DOHH2 (cell line): ENCODE data around the gene BPIFB4.

Source experiments
- H3F3A ChIP-seq: fragments of 200-600 bp; sonication (generic), shearing (Covaris generic); 2 replicates; pipeline ENCODE4 v1.6.0; 2016; ENCODE audit warnings: antibody characterized with exemption, mild to moderate bottlenecking; ENCODE audit not compliant: control insufficient read depth, insufficient read depth
- H3K27ac ChIP-seq: fragments of 200-600 bp; sonication (generic); 2 replicates; pipeline ENCODE4 v1.5.1; 2014; ENCODE audit warnings: low read depth, mild to moderate bottlenecking, low read length, moderate library complexity
- H3K27me3 ChIP-seq: fragments of 200-600 bp; sonication (generic); 2 replicates; pipeline ENCODE4 v1.6.1; 2014; ENCODE audit warnings: mild to moderate bottlenecking, low read length, mixed read lengths; ENCODE audit not compliant: control insufficient read depth
- H3K36me3 ChIP-seq: fragments of 200-600 bp; sonication (generic); 2 replicates; pipeline ENCODE4 v1.6.1; 2014; ENCODE audit warnings: mild to moderate bottlenecking, low read length, moderate library complexity, mixed read lengths; ENCODE audit not compliant: control insufficient read depth
- H3K4me1 ChIP-seq: fragments of 200-600 bp; sonication (generic); 2 replicates; pipeline ENCODE4 v1.6.1; 2014; ENCODE audit warnings: mild to moderate bottlenecking, low read length, mixed read lengths; ENCODE audit not compliant: control insufficient read depth
- H3K4me2 ChIP-seq: fragments of 200-600 bp; sonication (generic); 2 replicates; pipeline ENCODE4 v1.6.0; 2014; ENCODE audit warnings: mild to moderate bottlenecking, low read length, moderate library complexity
- H3K4me3 ChIP-seq: fragments of 200-600 bp; sonication (generic); 2 replicates; pipeline ENCODE4 v1.5.1; 2014; ENCODE audit warnings: mild to moderate bottlenecking, low read length, mixed read lengths
- H3K79me2 ChIP-seq: fragments of 200-600 bp; sonication (generic); 2 replicates; pipeline ENCODE4 v1.6.1; 2014; ENCODE audit warnings: mild to moderate bottlenecking, low read length, mixed read lengths; ENCODE audit not compliant: control insufficient read depth
- H3K9me2 ChIP-seq: fragments of 200-600 bp; sonication (generic); replicated peaks from 2 replicates; pipeline ENCODE4 v1.6.1; 2014; ENCODE audit warnings: mild to moderate bottlenecking, low read length, mixed read lengths; ENCODE audit not compliant: control insufficient read depth
- H3K9me3 ChIP-seq: fragments of 200-600 bp; sonication (generic); 2 replicates; pipeline ENCODE4 v1.6.1; 2014; ENCODE audit warnings: antibody characterized with exemption, low read length, mixed read lengths; ENCODE audit not compliant: control insufficient read depth, insufficient read depth
- H4K20me1 ChIP-seq: fragments of 200-600 bp; sonication (generic); 2 replicates; pipeline ENCODE4 v1.6.0; 2014; ENCODE audit warnings: low read depth, mild to moderate bottlenecking, antibody characterized with exemption, low read length, moderate library complexity; ENCODE audit not compliant: control insufficient read depth, insufficient read depth
- EZH2phosphoT487 ChIP-seq: fragments of 200-600 bp; sonication (generic); IDR thresholded peaks from 2 replicates; pipeline ENCODE4 v1.6.1; 2017; ENCODE audit warnings: borderline replicate concordance, mild to moderate bottlenecking, antibody characterized with exemption, low read length, moderate library complexity, mixed read lengths
- TF ChIP-seq, protein P1 (sequence below): fragments of 200-600 bp; sonication (generic); IDR thresholded peaks from one replicate; pipeline ENCODE4 v1.5.1; 2014; ENCODE audit warnings: antibody characterized with exemption, mild to moderate bottlenecking, low read depth, low read length; ENCODE audit not compliant: poor library complexity, severe bottlenecking

The BPIFB4 gene

DNA sequence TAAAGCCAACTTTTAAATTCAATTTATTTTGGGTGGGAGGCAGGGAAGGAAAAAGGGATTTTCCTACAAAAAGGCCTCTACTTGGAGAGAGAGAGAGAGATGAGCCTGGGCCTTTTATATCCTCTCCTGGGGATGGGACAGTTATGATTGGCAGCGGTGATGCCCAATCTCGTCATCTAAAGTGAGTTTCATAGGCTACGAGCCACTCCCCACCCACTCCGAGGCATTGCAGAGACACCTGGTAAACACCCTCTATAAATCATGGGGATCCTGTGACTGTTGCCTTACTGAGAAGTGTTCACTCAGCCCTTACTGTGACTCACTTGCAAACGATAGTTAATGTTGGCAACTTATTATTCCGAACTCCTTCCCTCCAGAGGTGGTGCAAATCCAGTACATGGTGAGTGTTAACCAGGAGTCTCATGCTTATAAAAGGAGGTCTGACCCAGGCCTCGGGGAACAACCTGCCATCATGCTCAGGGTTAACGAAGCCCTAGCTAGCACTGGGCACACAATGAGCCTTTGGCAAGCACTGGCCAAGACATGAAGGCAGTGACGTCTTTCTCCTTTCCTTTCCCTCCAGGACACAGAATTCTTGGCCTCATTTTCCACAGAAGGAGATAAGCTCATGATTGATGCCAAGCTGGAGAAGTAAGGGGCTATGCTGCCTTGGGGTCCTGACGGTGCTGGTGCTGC, 20.5 kb downstream of the BPIFB4 start:
- Histone ChIP-seq H3F3A (no peaks in the 10 kb centered on the region), H3K27me3 (no peaks in the 10 kb centered on the region), H3K4me2 (no peak overlapping the region), H3K9me2 (no peaks in the 10 kb centered on the region), H3K4me3 (no peak overlapping the region), H4K20me1 (no peaks in the 10 kb centered on the region), H3K36me3 (no peaks in the 10 kb centered on the region), H3K79me2 (no peaks in the 10 kb centered on the region), H3K27ac (no peak overlapping the region), H3K9me3 (no peaks in the 10 kb centered on the region), H3K4me1 (no peaks in the 10 kb centered on the region)
- TF ChIP-seq, protein P1, sequence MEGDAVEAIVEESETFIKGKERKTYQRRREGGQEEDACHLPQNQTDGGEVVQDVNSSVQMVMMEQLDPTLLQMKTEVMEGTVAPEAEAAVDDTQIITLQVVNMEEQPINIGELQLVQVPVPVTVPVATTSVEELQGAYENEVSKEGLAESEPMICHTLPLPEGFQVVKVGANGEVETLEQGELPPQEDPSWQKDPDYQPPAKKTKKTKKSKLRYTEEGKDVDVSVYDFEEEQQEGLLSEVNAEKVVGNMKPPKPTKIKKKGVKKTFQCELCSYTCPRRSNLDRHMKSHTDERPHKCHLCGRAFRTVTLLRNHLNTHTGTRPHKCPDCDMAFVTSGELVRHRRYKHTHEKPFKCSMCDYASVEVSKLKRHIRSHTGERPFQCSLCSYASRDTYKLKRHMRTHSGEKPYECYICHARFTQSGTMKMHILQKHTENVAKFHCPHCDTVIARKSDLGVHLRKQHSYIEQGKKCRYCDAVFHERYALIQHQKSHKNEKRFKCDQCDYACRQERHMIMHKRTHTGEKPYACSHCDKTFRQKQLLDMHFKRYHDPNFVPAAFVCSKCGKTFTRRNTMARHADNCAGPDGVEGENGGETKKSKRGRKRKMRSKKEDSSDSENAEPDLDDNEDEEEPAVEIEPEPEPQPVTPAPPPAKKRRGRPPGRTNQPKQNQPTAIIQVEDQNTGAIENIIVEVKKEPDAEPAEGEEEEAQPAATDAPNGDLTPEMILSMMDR, result no peak
- TF ChIP-seq EZH2phosphoT487, result no peak

DNA sequence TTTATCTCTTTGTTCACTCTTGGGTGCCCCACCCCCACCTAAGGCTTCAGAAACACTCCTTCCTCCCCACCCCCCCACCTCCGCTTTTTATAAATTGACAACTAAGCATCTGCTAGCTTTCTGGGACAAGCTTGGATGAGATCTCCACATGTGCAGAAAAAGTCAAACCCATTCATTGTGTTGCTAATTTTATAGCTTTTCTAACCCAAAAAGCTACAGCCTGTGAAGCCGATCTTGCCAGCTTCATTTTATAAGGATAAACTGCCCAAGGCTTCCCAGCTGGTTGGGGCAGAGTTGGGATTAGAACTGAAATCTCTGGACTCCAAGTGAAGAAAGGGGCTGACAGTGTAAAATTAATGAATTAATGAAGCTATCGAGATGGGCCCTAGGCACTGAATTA, 24.1 kb downstream of the BPIFB4 start:
- H3K4me3 ChIP-seq, result no peak overlapping the region
- H3K36me3 ChIP-seq, result no peaks in the 10 kb centered on the region
- H4K20me1 ChIP-seq, result no peaks in the 10 kb centered on the region
- H3K9me3 ChIP-seq, result no peaks in the 10 kb centered on the region
- H3K27me3 ChIP-seq, result no peaks in the 10 kb centered on the region
- H3K27ac ChIP-seq, result no peak overlapping the region
- no peaks in the 10 kb centered on the region for H3K4me1 ChIP-seq
- TF ChIP-seq, protein P1, result no peak
- no peak for TF ChIP-seq EZH2phosphoT487
- no peaks in the 10 kb centered on the region for H3K79me2 ChIP-seq
- H3K4me2 ChIP-seq, result no peak overlapping the region
- H3K9me2 ChIP-seq, result no peaks in the 10 kb centered on the region
- H3F3A ChIP-seq, result no peaks in the 10 kb centered on the region

DNA sequence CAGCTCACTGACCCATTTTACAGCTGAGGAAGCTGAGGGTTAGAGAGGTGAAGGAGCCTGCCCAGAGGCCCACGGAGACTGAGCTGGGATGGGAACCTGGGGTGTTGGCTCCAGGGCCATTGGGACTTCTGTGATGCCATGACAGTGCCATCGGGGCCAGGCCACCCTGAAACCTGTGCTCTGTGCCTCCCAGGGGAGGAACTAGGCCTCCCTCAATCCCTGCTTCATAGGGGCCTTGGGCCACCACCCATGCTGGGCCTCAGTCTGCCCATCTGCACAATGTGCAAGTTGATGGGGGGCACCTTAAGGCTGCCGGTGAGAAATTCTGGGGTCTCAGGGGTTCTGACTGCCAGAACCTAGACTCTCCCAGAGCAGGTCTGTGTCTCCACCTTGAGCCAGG, 24.9 kb downstream of the BPIFB4 start:
- Histone ChIP-seq H3K4me3 (no peak overlapping the region), H3K9me2 (no peaks in the 10 kb centered on the region), H3K4me2 (no peak overlapping the region), H3K9me3 (no peaks in the 10 kb centered on the region), H4K20me1 (no peaks in the 10 kb centered on the region), H3K27ac (no peak overlapping the region), H3K36me3 (no peaks in the 10 kb centered on the region), H3K4me1 (no peaks in the 10 kb centered on the region), H3K27me3 (no peaks in the 10 kb centered on the region), H3F3A (no peaks in the 10 kb centered on the region), H3K79me2 (no peaks in the 10 kb centered on the region)
- TF ChIP-seq, protein P1, result no peak
- TF ChIP-seq EZH2phosphoT487, result no peak
